Activated CD4-positive, CD25-positive, alpha-beta regulatory T cell (primary cell): ENCODE measurements around the gene KIF2C.
"Not testable (repeated sequence)": the region's sequence is repeated elsewhere in the genome, so short reads cannot be mapped to it uniquely, and the experiment has no call there.

ENCODE experiments used
- DNase-seq, 4 experiments: peaks; one replicate each; lab custom pipeline; 2025; lab: John Stamatoyannopoulos, UW

The KIF2C gene

DNA sequence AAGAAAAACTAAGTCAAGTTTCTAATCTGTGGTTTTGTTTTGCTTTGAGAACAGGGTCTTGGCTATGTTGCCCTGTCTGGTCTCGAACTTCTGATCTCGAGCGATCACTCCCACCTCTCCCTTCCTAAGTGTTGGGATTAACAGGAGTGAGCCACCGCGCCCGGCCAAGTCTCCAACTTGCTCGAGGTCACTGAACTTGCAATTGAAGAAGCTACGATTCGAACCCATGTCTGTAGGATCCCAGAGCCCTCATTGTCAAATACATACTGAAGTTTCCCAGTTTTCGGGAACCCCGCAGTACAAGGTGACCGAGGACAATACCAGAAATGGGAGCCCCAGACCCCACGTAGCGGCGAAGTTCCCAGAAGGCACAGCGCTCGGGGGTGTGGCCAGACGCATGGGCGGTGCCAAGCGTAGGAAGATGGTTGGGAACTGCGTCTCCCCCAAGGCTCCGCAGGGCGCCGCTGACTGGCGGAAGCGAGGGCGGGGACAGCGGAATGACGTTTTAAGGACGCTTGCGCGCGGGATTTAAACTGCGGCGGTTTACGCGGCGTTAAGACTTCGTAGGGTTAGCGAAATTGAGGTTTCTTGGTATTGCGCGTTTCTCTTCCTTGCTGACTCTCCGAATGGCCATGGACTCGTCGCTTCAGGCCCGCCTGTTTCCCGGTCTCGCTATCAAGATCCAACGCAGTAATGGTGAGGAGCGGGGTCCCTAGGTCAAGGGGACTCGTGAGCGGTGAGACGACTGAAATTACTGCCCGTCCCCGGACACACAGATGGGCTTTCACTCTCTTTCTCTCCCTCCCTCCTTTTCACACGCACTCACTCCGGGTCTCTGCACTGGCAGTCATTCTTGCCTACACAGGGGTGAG lies at the start of gene KIF2C:
Gene KIF2C (plus strand): TSS at position 531 of the 872 bp plus-strand sequence. CDS start 96 bp downstream, at position 627.
- peak; percentile 91 to 93 (median 92) for DNase-seq

GRCh38 chr1:44693159-44693558 lies 46.5 kb upstream of the KIF2C start:
- no peak for DNase-seq

DNA sequence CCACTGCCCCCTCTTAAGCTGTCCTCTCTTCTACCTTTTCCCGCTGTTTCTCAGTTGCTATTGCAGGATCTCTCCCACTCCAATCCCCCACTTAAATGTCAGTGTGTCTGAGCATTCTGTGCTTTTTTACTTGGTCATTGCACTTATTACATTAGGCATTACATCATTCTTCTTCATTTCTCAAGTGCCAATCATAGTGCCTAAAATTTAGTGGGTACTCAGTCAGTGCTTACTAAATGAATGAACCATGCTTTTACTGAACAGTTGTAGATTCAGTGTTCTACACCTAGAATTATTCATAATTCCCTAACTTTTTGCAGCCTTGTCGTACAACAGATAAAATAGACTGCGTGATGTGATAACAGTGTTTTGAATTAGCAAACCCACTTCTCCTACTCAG lies 45.7 kb upstream of the KIF2C start:
- no peak for DNase-seq

DNA sequence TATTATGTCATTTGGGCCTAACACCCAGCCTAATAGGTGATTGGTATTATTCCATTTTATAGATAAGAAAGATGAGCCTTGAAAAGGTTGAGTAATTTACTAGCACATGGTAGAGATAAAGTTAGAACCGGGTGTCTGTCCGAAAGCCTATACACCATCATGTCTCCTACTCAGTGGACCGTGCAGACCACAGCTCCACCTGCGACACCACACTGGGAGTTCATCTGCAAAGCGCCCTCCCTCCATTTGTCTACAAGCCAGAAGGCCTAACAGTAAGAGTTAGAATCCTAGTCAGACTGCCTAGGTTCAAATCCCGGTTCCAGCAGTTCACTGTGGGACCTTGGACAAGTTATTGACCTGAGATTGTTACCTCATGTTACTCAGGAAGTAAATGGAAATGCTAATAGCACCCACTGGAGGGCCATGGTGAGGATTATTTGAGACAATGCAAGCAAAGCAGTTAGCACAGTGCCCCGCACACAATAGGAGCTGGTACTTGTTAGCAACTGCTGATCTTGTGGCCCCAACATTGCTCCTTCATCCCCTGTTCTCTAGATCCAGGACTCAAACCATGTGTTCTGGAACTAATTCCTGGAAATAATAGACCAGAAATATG lies 44.7 kb upstream of the KIF2C start:
- no peak for DNase-seq

DNA sequence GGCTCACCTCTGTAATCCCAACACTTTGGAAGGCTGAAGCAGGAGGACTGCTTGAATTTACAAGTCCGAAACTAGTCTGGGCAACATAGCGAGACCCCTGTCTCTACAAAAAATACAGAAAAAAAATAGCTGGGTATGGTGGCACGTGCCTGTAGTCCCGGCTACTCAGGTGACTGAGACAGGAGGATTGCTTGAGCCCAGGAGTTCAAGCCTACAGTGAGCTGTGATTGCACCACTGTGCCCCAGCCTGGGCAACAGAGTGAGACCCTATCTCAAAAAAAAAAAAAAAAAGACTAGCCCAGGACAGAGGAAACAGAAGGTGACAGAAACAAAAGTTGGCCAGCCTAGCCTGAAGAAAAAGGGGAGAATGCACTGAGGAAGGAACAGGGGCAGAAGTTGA lies 44.0 kb upstream of the KIF2C start:
- DNase-seq: no peak

DNA sequence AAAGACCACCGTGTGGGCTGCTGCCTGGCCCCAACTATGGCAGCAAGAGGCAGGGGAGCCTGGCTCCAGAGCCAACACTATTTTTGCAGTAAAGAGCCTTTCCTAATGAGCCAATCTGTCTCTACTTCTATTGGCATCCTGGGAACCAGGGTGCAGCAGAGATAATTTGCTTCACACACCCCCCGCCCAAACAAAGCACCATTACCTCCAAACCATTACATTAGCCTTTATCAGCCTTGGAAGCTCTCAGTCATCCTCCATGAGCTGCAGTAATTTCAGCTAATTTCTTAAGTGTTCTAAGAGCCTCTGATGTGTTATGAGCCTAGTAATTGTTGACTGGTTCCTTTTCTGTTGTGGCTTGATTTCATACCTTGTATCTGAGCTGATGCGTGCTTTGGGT lies 43.5 kb upstream of the KIF2C start:
- DNase-seq: no peak

GRCh38 chr1:44696789-44697345 lies 42.8 kb upstream of the KIF2C start:
- peak in 1 of 4 experiments; percentile 4 for DNase-seq

GRCh38 chr1:44698138-44698537 lies 41.5 kb upstream of the KIF2C start:
- DNase-seq: no peak

GRCh38 chr1:44699375-44699774 lies 40.3 kb upstream of the KIF2C start:
- not testable (repeated sequence) for DNase-seq

GRCh38 chr1:44700573-44700972 lies 39.1 kb upstream of the KIF2C start:
- no peak for DNase-seq

GRCh38 chr1:44701141-44701573 lies 38.5 kb upstream of the KIF2C start:
- DNase-seq: no peak

DNA sequence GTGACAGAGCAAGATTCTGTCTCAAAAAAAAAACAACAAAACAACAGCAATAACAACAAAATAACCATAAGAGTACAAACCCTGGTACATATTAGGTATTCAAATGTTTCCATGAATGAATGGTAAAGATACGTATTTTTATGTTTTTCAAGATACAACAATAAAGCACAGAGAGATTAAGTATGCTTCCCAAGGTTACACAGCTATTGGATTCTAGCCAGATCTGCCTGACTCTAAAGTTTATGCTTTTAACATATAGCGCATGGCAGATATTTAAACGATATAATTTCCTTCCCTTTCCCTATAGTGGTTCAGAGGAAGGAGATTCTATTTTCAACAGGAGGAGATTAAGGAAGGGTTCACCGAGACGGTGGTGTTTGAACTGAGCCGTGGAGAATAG lies 34.2 kb upstream of the KIF2C start:
- no peak for DNase-seq

GRCh38 chr1:44705938-44706337 lies 33.7 kb upstream of the KIF2C start:
- DNase-seq: no peak

GRCh38 chr1:44707112-44707881 lies 32.3 kb upstream of the KIF2C start:
- DNase-seq: no peak

- DNase-seq: no peak
These were observed 31.4 kb upstream of the KIF2C start for GRCh38 chr1:44707959-44708831.

- no peak for DNase-seq
These were observed 26.3 kb upstream of the KIF2C start for GRCh38 chr1:44713321-44713781.

DNA sequence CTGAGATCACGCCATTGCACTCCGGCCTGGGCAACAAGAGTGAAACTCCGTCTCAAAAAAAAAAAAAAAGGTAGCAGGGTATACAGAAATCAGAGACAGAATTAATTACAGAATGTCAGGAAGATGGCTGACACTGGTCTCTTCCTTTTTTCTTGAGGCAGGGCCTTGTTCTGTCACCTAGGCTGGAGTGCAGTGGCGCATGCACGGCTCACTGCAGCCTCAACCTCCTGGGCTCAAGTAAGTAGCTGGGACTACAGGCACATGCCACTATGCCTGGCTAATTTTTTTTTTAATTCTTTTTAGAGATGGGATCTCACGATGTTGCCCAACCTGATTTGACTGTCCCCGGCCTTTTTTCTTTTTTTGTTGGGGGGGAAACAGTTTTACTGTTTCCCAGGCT lies 25.1 kb upstream of the KIF2C start:
- no peak for DNase-seq

GRCh38 chr1:44714944-44715571 lies 24.6 kb upstream of the KIF2C start:
- DNase-seq: peak in 2 of 4 experiments; percentile 20 to 25

- no peak for DNase-seq
These were observed 22.5 kb upstream of the KIF2C start for GRCh38 chr1:44717156-44717555.

DNA sequence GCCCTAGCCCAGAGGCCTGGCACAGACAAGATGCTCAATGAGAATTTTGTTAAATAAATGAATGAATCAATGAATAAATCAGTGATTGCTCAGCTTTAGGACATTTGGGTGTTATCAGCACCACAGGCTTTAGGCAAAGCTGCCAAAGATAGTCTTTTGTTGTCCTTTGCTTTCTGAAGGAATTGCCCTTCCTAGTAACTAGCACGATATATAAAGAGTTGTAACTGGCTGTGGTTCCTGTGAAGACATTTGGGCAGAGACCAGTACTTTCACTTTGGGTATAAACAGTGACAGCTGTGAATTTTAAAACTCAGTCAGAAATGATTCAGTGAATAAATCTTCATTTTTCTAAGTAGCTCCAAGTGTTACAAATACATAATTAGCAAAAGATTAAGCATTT lies 22.0 kb upstream of the KIF2C start:
- no peak for DNase-seq

- DNase-seq: no peak
These were observed 21.5 kb upstream of the KIF2C start for GRCh38 chr1:44718091-44718490.
